Islet precursor cell (in vitro differentiated cells): ENCODE results near the gene PCBP3.
A peak's percentile ranks its signal among the peaks of the same experiment; 100 is the strongest.
"Not testable (repeated sequence)": the region's sequence is repeated elsewhere in the genome, so short reads cannot be mapped to it uniquely, and the experiment has no call there.

ENCODE experiments used
- DNase-seq: peaks from one replicate; pipeline ENCODE4 v3.0.0-alpha.2; 2018

PCBP3 gene

GRCh38 chr21:45975667-45976409, 332.3 kb downstream of the PCBP3 start:
- DNase-seq, result not testable (repeated sequence)

- DNase-seq, result peak; percentile 53
Measured at GRCh38 chr21:45976701-45977311, 333.3 kb downstream of the PCBP3 start.

- peak; percentile 57 for DNase-seq
Measured at GRCh38 chr21:45977396-45977795, 333.9 kb downstream of the PCBP3 start.

GRCh38 chr21:45979141-45979631, 335.7 kb downstream of the PCBP3 start:
- DNase-seq, result peak; percentile 65

DNA sequence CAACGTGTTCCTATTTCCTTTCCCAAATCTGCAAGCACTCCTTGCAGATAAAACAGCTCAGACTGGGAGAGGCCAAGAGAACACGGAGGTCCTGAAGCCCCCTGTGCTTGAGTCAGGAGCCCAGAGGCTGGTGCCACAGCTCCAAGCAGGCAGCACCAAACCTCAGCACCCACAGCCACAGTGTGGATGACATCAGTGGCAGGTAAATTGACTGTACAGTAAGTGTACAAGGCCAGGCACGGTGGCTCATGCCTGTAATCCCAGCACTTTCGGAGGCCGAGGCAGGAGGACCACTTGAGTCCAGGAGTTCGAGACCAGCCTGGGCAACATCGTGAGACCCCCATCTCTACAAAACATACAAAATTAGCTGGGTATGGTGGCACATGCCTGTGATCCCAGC, 336.1 kb downstream of the PCBP3 start:
- peak; percentile 56 for DNase-seq

GRCh38 chr21:45980271-45980670, 336.7 kb downstream of the PCBP3 start:
- no peak for DNase-seq

DNA sequence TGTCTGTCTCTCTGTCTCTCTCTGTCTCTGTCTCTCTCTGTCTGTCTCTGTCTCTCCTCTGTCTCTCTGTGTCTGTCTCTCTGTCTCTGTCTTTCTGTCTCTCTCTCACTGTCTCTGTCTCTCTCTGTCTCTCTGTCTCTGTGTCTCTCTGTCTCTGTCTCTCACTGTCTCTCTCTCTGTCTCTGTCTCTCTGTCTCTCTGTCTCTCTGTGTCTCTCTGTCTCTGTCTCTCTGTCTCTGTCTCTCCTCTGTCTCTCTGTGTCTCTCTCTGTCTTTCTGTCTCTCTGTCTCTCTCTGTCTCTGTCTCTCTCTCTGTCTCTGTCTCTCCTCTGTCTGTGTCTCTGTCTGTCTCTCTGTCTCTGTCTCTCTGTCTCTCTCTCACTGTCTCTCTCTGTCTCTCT, 337.2 kb downstream of the PCBP3 start:
- DNase-seq, result no peak

DNA sequence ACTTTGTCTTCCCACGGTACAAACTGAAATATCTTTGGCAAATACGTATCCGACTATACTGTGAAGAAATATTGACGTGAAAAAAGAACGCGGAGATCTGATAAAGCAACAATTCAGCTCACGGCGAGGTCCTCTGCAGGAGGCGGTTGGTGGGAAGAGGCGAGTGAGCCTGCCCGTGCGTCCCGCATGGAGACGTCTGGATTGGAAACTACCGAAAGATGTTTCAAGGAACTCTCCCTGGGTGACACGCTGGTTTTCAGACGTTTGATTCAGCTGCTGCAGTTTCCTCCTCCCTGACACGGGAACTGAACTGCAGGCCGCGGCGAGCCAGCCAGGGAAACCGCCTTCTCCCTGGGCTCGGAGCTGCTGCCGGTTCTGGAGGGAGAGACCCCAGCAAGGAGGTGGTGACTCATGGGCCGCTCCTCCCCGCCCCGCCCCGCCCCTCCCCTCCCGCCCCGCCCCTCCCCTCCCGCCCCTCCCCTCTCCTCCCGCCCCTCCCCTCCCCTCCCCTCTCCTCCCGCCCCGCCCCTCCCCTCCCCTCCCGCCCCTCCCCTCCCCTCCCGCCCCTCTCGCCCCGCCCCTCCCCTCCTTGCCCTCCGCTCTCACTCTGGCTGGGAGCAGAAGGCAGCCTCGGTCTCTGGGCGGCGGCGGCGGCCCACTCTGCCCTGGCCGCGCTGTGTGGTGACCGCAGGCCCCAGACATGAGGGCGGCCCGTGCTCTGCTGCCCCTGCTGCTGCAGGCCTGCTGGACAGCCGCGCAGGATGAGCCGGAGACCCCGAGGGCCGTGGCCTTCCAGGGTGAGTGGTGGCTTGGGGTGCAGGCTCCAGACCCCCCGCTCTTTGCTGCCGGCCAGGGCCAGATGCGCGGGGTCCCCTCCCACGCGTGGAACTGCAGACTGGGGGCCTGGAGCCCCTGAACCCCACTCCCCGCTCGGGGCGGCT, 337.9 kb downstream of the PCBP3 start, which contains the start of gene COL6A1:
COL6A1 (plus strand) TSS at position 620 of the 941 bp plus-strand sequence; CDS start at position 701, 81 bp downstream.
- peak; percentile 97 for DNase-seq

DNA sequence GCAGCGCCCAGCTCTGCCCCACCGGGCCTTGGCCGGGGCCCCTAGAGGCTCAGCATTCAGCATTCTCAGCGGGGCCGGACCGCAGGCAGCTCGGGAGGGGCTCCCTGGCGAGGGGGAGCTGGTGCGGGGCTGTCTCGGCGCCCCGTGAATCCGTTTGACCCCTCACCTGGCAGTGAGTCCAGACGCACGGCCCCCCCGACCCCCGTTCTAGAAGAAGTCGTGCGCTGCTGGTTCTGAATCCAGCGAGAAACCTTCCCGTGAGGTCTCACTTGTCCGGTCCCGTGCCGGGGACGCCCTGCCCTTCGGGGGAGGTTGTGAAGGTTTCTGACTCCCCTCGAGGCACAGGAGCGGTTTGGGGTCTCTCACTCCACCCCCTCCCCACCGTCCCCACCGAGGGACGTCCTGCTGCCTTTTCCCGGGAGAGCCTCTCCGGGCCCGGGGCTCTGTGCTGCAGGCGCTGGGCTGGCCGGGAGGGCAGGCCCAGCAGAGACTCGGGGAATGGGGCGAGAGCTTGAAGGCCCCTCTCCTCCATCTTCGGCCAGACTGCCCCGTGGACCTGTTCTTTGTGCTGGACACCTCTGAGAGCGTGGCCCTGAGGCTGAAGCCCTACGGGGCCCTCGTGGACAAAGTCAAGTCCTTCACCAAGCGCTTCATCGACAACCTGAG, 338.7 kb downstream of the PCBP3 start:
- DNase-seq, result peak; percentile 65

- peak; percentile 56 for DNase-seq
Measured at GRCh38 chr21:45982758-45983648, 339.5 kb downstream of the PCBP3 start.

GRCh38 chr21:45983649-45983965, 340.1 kb downstream of the PCBP3 start:
- no peak for DNase-seq

- peak; percentile 53 for DNase-seq
Measured at GRCh38 chr21:45983981-45984551, 340.5 kb downstream of the PCBP3 start.

GRCh38 chr21:45984584-45985095, 341.1 kb downstream of the PCBP3 start:
- no peak for DNase-seq

DNA sequence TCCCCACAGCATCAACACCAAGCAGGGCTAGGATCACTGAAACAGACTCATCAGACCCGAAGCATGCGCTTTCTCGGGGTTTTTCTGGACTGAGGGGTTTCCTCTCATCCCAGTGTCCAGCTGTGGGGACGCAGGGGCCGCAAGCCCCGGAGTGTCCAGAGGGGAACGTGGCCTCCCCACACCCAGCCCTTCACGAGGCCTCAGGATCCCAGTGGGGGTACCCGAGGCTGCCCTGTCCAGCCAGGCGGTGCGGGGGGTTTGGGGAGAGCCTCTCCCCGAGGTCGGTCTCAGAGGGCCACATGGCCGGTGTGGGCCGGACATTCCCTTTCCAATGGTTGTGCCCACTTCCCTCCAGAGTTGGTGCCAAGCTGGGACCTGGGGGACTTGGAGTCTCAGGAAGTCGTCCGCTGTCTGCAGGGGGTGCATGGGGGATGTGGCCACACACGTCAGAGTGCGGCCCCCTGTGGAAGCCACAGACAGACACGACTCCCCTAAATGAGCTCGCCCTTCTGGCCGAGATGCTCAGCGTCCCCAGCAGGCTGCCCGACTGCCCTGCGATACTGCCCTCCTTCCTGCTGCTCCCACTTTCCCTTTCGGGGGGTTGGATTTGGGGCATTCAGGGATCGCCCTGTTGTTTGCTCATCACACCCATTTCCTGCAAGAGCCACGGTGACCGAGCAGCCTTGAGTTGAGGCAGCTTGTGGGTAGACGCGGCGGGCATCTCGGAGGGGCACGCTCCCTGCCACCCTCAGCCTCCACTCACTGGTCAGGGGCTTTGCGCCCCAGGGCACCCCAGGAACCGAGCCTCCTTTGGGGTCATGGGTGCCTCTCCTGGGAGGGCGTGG, 342.2 kb downstream of the PCBP3 start:
- peak; percentile 43 for DNase-seq

GRCh38 chr21:45986316-45987051, 343.0 kb downstream of the PCBP3 start:
- no peak for DNase-seq

- DNase-seq, result no peak
Measured at GRCh38 chr21:45987121-45987711, 343.7 kb downstream of the PCBP3 start.

DNA sequence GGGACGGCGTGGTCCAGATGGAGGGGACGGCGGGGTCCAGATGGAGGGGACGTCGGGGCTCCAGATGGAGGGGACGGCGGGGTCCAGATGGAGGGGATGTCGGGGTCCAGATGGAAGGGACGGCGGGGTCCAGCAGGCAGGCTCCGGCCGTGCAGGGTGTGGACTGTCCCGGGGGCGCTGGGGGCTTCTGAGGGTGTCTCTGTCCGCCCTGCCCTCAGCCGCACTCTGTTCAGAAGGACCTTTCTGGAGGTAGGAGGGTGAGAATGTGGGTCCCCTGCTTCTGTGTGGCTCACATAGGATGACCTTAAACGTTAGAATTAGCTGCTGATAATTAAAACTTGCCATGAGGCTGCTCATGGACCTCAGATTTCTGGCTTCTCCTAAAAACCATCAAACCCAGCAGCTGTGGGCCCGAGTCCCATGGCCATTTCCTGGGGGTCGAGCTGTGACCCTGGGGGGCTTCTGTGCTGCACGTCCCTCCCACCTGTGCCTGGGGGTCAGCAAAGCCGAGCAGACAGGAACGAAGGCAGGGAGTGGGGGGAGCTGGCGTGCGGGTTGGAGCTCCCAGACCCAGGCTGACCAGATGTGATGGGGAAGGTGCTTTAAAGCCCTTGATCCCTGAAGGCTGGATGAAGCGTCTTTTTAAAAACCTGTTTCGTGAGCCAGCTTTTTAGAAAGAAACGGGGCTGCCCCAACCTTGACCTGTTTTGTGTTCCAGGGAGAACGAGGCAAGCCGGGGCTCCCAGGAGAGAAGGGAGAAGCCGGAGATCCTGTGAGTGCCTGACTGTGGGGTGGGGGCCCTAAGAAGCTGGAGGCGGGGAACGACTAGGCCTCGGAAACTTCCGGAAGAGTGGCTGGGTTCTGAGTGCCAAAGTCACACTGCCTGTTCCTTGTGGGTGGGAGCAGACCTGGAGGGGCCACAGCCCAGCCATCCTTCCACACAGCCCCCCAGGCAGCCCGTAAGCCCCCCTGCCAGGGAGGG, 345.1 kb downstream of the PCBP3 start:
- no peak for DNase-seq
